NCI-H1436 (cell line): ENCODE results near the gene LCTL.
"Not testable (repeated sequence)": the region's sequence is repeated elsewhere in the genome, so short reads cannot be mapped to it uniquely, and the experiment has no call there.

Source experiments
- DNase-seq: peaks from one replicate; lab custom pipeline; 2025; lab: John Stamatoyannopoulos, UW

The LCTL gene

GRCh38 chr15:66564136-66565041 is 1.4 kb downstream of the LCTL start:
- DNase-seq: no peak

- no peak for DNase-seq
These were observed 2.2 kb downstream of the LCTL start for GRCh38 chr15:66563566-66564110.

DNA sequence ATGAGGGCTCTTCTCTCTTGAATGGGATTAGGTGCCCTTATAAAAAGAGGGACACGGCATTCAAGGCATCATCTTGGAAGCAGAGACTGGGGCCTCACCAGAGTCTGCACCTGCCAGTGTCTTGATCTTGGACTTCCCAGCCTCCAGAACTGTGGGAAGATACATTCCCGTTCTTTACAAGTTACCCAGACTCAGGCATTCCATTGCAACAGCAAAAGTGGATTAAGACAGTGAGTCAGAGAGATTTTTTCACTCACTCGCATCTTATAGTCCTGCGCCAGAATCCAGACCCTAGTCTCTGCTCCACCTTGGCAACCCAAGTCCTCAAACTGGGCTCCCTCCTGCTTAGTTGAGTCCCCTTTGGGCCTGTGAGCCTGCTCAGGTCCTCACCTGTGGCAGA is 2.7 kb downstream of the LCTL start:
- no peak for DNase-seq

GRCh38 chr15:66560856-66561525 is 4.8 kb downstream of the LCTL start:
- no peak for DNase-seq

DNA sequence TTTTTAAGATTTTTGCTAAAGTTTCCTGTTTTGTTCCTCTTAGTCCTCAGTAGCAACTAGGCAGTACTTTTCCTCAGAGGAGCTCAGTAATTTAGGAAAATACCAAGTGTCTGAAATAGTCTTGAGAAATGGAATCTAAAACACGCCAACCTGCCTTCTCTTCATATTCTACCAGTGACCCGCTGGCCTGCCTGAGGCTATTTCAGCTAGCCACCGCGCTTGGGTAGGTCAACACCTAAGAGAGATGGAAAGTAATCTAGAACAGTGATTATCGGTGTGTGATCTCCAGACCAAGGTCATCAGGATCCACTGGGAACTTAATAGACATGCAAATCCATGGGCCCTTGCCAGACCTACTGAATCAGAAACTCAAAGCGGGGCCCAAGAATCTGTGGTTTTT is 7.5 kb downstream of the LCTL start:
- DNase-seq: no peak

- no peak for DNase-seq
These were observed 10.1 kb downstream of the LCTL start for GRCh38 chr15:66555685-66556084.

DNA sequence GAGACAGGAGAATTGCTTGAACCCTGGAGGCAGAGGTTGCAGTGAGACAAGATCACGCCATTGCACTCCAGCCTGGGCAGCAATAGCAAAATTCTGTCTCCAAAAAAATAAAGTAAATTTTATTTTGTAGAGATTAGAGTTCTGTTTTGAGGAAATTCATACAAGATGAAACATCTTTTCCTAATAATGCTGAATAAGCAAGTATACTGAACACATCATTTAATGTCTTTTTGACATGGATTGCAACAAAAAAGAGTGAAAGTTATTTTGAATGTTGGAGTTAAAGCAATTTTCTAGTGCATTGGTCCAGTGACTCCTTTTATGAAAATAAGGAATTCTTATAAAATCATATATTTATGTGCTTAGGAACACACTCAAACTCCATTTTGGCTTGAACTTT is 20.5 kb downstream of the LCTL start:
- no peak for DNase-seq

GRCh38 chr15:66542896-66543295 is 22.9 kb downstream of the LCTL start:
- no peak for DNase-seq

- no peak for DNase-seq
These were observed 30.7 kb downstream of the LCTL start for GRCh38 chr15:66535056-66535455.

DNA sequence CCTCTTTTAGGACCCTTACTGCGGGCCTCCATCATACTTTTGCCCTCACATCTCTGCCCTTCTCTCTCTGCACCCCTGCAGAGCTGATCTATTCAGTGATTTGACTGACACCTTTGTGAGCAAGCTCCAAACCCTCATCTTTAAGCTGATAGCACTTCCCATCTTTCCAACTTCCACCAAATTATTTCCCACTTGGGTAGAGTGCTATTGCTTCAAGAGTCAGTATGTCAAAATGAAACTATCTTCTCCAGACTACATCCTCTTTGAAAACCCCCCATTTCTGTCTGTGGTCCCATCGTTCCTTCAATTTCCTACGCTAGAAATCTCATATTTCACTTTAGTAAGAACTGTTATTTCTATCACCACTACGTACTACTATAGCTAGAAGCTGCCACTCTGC is 41.0 kb downstream of the LCTL start:
- no peak for DNase-seq

- DNase-seq: no peak
These were observed 41.9 kb downstream of the LCTL start for GRCh38 chr15:66523926-66524325.

GRCh38 chr15:66515901-66516322 is 49.9 kb downstream of the LCTL start:
- DNase-seq: no peak

DNA sequence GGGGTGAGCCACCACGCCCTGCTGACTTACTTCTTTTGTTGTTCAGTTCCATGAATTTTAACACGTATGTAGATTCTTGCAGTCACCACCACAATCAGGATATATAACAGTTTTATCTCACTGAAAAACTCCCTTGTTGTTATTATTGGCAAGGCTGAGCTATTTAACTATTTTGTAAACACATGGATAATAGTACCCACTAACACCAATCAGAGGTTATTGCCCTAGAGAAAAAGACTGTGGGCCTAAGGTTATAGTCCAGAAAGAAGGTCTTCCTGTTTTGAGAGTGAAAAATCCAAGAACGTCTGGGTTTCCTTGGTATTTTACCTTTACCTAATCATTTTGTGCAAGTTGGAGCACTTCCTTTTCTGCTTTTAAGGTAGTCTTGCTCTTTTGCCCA is 51.2 kb downstream of the LCTL start:
- DNase-seq: no peak

- no peak for DNase-seq
These were observed 57.4 kb downstream of the LCTL start for GRCh38 chr15:66508293-66508883.

DNA sequence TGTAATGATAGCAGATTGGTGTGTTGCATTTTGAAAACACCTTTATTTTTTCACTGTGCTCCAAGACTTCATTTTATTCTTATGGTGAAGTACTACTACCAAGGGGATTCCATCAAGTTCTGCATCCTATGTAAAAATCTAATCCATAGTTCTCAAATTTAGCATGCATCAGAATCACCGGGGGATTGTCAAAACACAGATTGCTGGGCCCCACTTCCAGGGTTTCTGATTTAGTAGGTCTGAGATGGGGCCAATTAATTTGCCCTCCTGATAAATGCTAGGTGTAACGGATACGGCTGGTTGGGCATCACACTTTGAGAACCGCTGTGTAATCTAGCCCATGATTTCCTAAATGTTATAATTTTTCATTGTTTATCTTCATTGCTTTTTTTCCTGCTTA is 60.0 kb downstream of the LCTL start:
- no peak for DNase-seq

- DNase-seq: no peak
These were observed 60.4 kb downstream of the LCTL start for GRCh38 chr15:66505430-66505811.

DNA sequence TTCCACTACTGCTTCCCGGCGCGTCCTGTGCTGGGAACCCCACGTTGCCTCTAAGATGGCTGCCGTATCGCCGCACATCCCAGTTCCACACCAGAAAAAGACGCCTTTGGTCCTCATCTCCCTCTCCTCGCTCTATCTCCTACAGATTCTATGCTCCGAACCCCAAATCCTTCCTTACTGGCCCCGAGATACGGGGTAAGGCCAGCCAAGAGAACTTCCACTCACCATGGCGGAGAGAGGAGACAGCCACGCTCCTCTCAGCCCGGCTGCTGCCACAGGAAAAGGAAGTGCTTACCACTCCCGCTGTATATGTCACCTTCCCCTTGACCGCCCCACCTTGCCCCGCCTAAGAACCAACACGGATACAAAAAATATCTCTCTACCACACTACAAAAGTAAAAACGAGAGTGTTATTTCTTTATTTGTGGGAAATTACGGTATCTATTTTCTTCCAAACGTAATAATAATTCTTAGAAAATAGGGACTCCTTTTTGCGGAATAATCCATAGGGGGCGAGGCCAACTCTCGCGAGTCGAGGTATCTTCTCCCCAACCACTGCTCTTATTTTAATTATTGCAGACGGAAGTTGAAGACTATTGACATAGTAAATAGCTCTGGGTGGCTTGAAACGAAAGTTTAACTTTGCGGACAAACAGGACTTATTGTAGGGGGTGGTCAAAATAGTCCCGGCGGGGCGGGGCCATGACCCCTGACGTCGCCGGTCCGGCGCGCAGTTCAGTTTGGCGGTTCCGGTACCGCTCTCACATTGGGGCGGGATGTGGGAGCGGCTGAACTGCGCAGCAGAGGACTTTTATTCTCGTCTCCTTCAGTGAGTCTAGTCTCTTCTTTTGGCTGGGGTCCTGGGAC is 61.0 kb downstream of the LCTL start, which contains the start of the genes RPL4 and ZWILCH:
TSS of gene RPL4 (minus strand) at position 293 of the 867 bp plus-strand sequence. CDS start at position 228, 65 bp downstream.
TSS of gene ZWILCH (plus strand) at position 764 of the 867 bp plus-strand sequence. CDS start at position 777, 13 bp downstream.
- DNase-seq: peak; percentile 58

- DNase-seq: no peak
These were observed 61.8 kb downstream of the LCTL start for GRCh38 chr15:66503780-66504562.

GRCh38 chr15:66503041-66503648 is 62.7 kb downstream of the LCTL start:
- not testable (repeated sequence) for DNase-seq

DNA sequence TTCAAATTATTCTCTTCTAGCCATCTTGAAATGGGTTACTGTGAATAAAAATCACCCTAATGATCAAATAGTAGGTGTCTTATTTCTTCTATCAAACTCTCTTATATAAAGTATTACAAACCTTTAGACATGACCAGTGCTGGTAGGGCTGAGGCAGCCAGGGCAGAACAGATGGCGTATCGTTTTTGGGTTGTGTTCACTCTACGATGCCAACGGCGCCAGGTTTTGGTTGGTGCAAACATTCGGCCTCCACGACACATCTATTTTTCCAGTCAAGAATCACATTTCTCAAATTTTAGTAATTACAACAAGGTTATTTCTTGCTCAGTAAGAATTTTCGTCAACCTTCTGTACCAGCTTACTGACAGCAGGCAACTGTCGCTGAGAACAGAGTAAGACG is 63.3 kb downstream of the LCTL start:
- DNase-seq: no peak
